Smooth muscle cell (in vitro differentiated cells): Measurements from ENCODE around the gene BAIAP2L2. TPM values are rescaled to one million over a fixed set of nuclear protein-coding genes. Genes with fewer than 3 reads are reported as not detected.

Experiments
- DNase-seq: peaks from one replicate; lab custom pipeline; 2025; ENCODE audit not compliant: unreplicated experiment; lab: John Stamatoyannopoulos, UW
- H2AFZ ChIP-seq: fragments of 200-600 bp; sonication (generic); 2 replicates; pipeline ENCODE4 v1.6.0; 2016; ENCODE audit warnings: antibody characterized with exemption, low read depth, mild to moderate bottlenecking
- H3F3A ChIP-seq: fragments of 200-600 bp; sonication (generic); 2 replicates; pipeline ENCODE4 v1.6.0; 2017; ENCODE audit warnings: antibody characterized with exemption, low read depth
- H3K27ac ChIP-seq: fragments of 200-600 bp; sonication (generic); 2 replicates; pipeline ENCODE4 v1.5.1; 2016; ENCODE audit warnings: low read depth, mild to moderate bottlenecking
- H3K27me3 ChIP-seq: fragments of 200-600 bp; sonication (generic); 2 replicates; pipeline ENCODE4 v1.6.1; 2016; ENCODE audit warnings: low read depth, mild to moderate bottlenecking
- H3K36me3 ChIP-seq: fragments of 200-600 bp; sonication (generic); 2 replicates; pipeline ENCODE4 v1.5.1; 2016; ENCODE audit warnings: low read depth
- H3K4me1 ChIP-seq: fragments of 200-600 bp; sonication (generic); 2 replicates; pipeline ENCODE4 v1.5.1; 2016; ENCODE audit warnings: low read depth
- H3K4me2 ChIP-seq: fragments of 200-600 bp; sonication (generic); 2 replicates; pipeline ENCODE4 v1.6.0; 2016; ENCODE audit warnings: mild to moderate bottlenecking
- H3K4me3 ChIP-seq: fragments of 200-600 bp; sonication (generic); 2 replicates; pipeline ENCODE4 v1.5.1; 2016; ENCODE audit warnings: mild to moderate bottlenecking
- H3K79me2 ChIP-seq: fragments of 200-600 bp; sonication (generic); 2 replicates; pipeline ENCODE4 v1.6.0; 2016; ENCODE audit warnings: low read depth, mild to moderate bottlenecking
- H3K9ac ChIP-seq: fragments of 200-600 bp; sonication (generic); 2 replicates; pipeline ENCODE4 v1.6.0; 2016; ENCODE audit warnings: low read depth
- H3K9me3 ChIP-seq: fragments of 200-600 bp; sonication (generic); replicated peaks from 2 replicates; pipeline ENCODE4 v1.5.1; 2016; ENCODE audit warnings: low read depth
- H4K20me1 ChIP-seq: fragments of 200-600 bp; sonication (generic); 2 replicates; pipeline ENCODE4 v1.6.0; 2016; ENCODE audit warnings: low read depth
- WGBS: methylation state at CpG from one replicate; pipeline ENCODE4 v1.1.7; 2016; ENCODE audit warnings: low lambda C conversion rate; 5-methylcytosine and 5-hydroxymethylcytosine counted together
- polyA plus RNA-seq: library from polyadenylated mRNA; unstranded; fragments of >200 nt; fragmentation: Nextera tagmentation; extraction: Ambion mirVana; gene quantifications from 2 replicates; pipeline ENCODE4 v1.2.1, GENCODE V29; 2016
- total RNA-seq: library from RNA; depleted of rRNA; stranded (reverse); fragments of >200 nt; gene quantifications from 2 replicates; pipeline ENCODE4 v1.2.3, GENCODE V29; 2014
- TF ChIP-seq, protein P1 (sequence below): fragments of 200-600 bp; sonication (generic); IDR thresholded peaks from 2 replicates; pipeline ENCODE4 v1.5.1; 2017; ENCODE audit warnings: borderline replicate concordance, mild to moderate bottlenecking, antibody characterized with exemption; ENCODE audit not compliant: insufficient read depth, poor library complexity, severe bottlenecking

BAIAP2L2 gene
- total and polyA plus RNA-seq, 2 experiments from 2014 or later, result 0.13 to 1.3 TPM

DNA sequence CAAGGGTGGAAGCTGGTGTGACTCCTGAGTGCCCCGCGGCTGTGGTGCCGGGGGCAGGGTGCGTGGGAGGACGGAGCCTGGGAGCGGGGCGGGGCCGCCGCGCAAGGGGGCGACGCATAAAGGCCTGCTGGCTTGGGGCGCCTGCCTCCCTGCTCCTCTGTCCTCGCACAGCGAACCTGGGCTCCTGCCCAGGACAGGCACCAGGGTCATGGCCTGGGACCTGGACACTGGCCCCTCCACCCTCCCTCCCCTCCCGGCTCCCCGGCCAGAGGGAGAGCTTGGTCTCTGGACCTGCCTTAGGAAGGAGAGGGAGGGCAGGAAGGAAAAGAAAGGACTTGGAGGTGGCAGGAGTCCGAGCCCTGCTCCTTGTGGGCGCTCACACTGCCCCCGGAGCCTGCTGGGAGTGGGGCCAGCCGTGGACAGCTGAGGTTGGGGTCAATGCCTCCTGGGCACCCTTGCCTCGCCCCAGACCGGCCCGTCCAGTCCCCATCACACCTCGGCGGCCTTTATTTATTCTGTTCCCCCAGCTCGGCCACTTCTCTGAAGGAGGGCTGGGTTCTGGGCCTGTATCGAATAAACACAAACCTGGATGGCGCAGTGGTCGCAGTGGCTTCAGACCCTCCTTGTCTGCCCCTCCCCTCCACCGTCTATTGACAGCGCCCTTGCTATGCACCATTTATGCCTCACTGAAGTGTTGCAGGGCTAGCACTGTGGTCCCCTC is 35.2 kb downstream of the BAIAP2L2 start:
- H4K20me1 ChIP-seq, result no peaks in the 10 kb centered on the region
- no peaks in the 10 kb centered on the region for H3K27me3 ChIP-seq
- WGBS, result 94% methylated on average over 20 of the region's 32 CpGs
- no peak overlapping the region for H3K4me3 ChIP-seq
- no peaks in the 10 kb centered on the region for H3K9me3 ChIP-seq
- no peak overlapping the region for H3K4me2 ChIP-seq
- no peaks in the 10 kb centered on the region for H3K36me3 ChIP-seq
- TF ChIP-seq, protein P1, sequence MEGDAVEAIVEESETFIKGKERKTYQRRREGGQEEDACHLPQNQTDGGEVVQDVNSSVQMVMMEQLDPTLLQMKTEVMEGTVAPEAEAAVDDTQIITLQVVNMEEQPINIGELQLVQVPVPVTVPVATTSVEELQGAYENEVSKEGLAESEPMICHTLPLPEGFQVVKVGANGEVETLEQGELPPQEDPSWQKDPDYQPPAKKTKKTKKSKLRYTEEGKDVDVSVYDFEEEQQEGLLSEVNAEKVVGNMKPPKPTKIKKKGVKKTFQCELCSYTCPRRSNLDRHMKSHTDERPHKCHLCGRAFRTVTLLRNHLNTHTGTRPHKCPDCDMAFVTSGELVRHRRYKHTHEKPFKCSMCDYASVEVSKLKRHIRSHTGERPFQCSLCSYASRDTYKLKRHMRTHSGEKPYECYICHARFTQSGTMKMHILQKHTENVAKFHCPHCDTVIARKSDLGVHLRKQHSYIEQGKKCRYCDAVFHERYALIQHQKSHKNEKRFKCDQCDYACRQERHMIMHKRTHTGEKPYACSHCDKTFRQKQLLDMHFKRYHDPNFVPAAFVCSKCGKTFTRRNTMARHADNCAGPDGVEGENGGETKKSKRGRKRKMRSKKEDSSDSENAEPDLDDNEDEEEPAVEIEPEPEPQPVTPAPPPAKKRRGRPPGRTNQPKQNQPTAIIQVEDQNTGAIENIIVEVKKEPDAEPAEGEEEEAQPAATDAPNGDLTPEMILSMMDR, result no peak
- no peaks in the 10 kb centered on the region for H3K79me2 ChIP-seq
- no peak overlapping the region for H3K9ac ChIP-seq
- H3F3A ChIP-seq, result no peaks in the 10 kb centered on the region
- H3K27ac ChIP-seq, result no peak overlapping the region
- H3K4me1 ChIP-seq, result no peaks in the 10 kb centered on the region
- no peak for DNase-seq
- no peak overlapping the region for H2AFZ ChIP-seq

DNA sequence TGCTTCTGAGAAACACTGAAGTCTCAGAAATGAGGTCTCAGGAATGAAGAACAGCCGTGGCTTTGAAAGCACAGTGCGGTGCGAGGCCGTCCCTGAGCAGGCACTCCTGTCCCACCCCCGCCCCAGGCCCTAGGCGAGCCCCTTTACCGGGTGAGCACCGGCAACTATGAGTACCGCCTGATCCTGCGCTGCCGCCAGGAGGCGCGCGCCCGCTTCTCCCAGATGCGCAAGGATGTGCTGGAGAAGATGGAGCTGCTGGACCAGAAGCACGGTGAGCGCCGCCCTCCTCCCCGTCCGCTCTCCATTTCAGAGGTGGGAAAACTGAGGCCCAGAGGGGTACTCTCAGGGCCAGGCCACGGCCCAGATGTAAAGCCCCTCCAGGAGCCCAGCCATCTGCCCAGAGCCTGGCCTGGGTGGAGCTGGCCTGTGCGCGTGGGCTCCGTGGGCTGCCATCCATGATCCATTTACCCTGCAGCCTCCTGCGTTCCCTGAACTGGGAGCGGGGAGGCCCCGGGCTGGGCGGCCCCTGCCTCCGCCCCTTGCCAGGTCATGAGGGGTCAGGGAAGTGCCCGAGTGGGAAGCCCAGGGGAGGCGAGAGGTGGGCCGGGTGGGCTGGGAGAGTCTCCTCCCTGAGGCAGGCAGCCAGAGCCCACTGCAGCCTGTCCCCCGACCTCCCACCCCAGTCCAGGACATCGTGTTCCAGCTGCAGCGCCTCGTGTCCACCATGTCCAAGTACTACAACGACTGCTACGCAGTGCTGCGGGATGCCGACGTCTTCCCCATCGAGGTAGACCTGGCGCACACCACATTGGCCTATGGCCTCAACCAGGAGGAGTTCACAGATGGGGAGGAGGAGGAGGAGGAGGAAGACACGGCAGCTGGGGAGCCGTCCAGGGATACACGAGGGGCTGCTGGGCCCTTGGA is 36.0 kb downstream of the BAIAP2L2 start:
- no peaks in the 10 kb centered on the region for H3K79me2 ChIP-seq
- H3K27ac ChIP-seq, result no peak overlapping the region
- no peak for DNase-seq
- WGBS, result 76% methylated on average over 40 of the region's 47 CpGs
- H2AFZ ChIP-seq, result no peak overlapping the region
- no peak overlapping the region for H3K4me3 ChIP-seq
- no peaks in the 10 kb centered on the region for H3K36me3 ChIP-seq
- no peaks in the 10 kb centered on the region for H4K20me1 ChIP-seq
- TF ChIP-seq, protein P1, result peak; percentile 53
- H3K4me1 ChIP-seq, result no peaks in the 10 kb centered on the region
- no peaks in the 10 kb centered on the region for H3K9me3 ChIP-seq
- H3K9ac ChIP-seq, result no peak overlapping the region
- no peak overlapping the region for H3K4me2 ChIP-seq
- no peaks in the 10 kb centered on the region for H3F3A ChIP-seq
- H3K27me3 ChIP-seq, result no peaks in the 10 kb centered on the region

DNA sequence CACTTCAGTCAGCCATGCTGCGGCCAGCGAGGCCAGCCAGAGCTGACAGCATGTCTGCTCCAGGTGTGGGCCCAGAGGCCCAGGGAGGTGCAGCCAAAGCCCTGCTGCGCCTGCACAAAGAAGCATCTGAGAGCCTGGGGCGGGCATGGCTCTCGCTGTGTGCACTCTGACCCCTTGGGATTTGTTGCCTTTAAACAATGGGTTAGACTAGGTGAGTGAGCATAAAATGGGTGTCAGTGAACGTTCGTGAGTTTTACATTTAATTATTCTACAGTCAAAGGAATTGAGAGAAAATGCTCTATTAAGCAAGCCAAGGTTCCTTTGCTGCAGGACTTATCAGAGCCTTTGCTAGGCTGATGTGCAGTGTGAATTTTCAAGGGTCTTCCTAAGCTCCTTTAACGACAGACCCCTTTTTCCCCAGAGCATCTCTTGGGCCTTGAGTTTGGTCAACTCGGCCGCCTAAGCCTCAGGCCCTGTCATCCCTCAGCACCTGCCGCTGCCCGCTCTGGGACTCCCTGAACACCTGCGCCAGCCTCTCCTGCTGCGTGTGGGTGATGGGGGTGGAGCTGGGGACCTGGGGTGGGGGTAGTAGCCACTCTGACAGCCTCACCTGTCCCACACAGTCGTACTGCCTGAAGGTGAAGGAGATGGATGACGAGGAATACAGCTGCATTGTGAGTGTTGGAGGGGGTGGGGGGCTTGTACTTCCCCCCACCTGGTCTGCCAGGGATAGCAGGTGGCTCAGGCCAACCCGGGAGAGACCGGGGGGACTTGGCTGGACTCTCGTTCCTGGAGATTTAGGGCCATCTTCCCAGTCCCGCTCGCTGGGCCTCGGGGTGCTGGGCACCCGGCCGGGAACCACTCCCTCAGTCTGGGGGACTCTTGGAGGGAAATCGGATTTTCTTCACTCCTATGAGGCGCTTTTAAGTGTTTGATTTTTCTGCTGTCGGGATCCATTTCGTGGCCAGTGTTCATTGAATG is 37.0 kb downstream of the BAIAP2L2 start:
- WGBS, result 97% methylated on average over 28 of the region's 28 CpGs

More for the DNA sequence above, 37.0 kb downstream of the BAIAP2L2 start:
- no peak overlapping the region for H3K9ac ChIP-seq
- no peak overlapping the region for H3K4me2 ChIP-seq
- no peaks in the 10 kb centered on the region for H3K36me3 ChIP-seq
- H3K27me3 ChIP-seq, result no peaks in the 10 kb centered on the region
- no peaks in the 10 kb centered on the region for H3K4me1 ChIP-seq
- no peaks in the 10 kb centered on the region for H4K20me1 ChIP-seq
- H2AFZ ChIP-seq, result no peak overlapping the region
- no peak overlapping the region for H3K4me3 ChIP-seq
- H3K27ac ChIP-seq, result no peak overlapping the region
- H3K9me3 ChIP-seq, result no peaks in the 10 kb centered on the region
- H3K79me2 ChIP-seq, result no peaks in the 10 kb centered on the region
- H3F3A ChIP-seq, result no peaks in the 10 kb centered on the region
- no peak for DNase-seq
- TF ChIP-seq, protein P1, result no peak
